ENCODE results near the gene VPS37B. TPM values are rescaled to one million over a fixed set of nuclear protein-coding genes. Genes with fewer than 3 reads are reported as not detected.

Gene VPS37B
- total and polyA plus RNA-seq, 5 donors: 17.9 to 22.2 (median 19.3) TPM

- H3K27me3 ChIP-seq (ENCODE audit: control insufficient read depth, insufficient read depth): no peaks in the 10 kb centered on the region
- H3K4me1 ChIP-seq (ENCODE audit: control insufficient read depth, insufficient read depth, low read length): peaks cover 10% of the 10 kb centered on the region
- H3K27ac ChIP-seq (ENCODE audit: low read length): peak overlapping the region; percentile 8
- H3K4me3 ChIP-seq (ENCODE audit: low read length): no peak overlapping the region
- ATAC-seq (peak; percentile 38 to 69), DNase-seq (peak in 2 of 3 donors; percentile 82 to 84)
- intact Hi-C loops (cut with DNase I): no loop called here
- no peaks in the 10 kb centered on the region for H3K9me3 ChIP-seq (ENCODE audit: control insufficient read depth, low read length)
- WGBS: 65% methylated on average over 26 of the region's 26 CpGs
These were observed 46.4 kb downstream of the VPS37B start for GRCh38 chr12:122849352-122850047.

- H3K27ac ChIP-seq (ENCODE audit: low read length): no peak overlapping the region
- DNase-seq: peak in 2 of 3 donors; percentile 32 to 40
These were observed 47.2 kb downstream of the VPS37B start for GRCh38 chr12:122848471-122849351.

GRCh38 chr12:122847921-122848421, 48.0 kb downstream of the VPS37B start:
- H3K9me3 ChIP-seq (ENCODE audit: control insufficient read depth, low read length): no peaks in the 10 kb centered on the region
- H3K4me1 ChIP-seq (ENCODE audit: control insufficient read depth, insufficient read depth, low read length): peaks cover 8% of the 10 kb centered on the region
- no peak overlapping the region for H3K4me3 ChIP-seq (ENCODE audit: low read length)
- ATAC-seq: no peak
- DNase-seq: no peak
- intact Hi-C loops (cut with DNase I): no loop called here
- no peak overlapping the region for H3K27ac ChIP-seq (ENCODE audit: low read length)
- H3K27me3 ChIP-seq (ENCODE audit: control insufficient read depth, insufficient read depth): no peaks in the 10 kb centered on the region
- WGBS: 81% methylated on average over 16 of the region's 16 CpGs

More at GRCh38 chr12:122848471-122849351, 47.2 kb downstream of the VPS37B start:
- 86% methylated on average over 36 of the region's 36 CpGs for WGBS
- Histone ChIP-seq H3K4me1 (ENCODE audit: control insufficient read depth, insufficient read depth, low read length) (peaks cover 9% of the 10 kb centered on the region), H3K27me3 (ENCODE audit: control insufficient read depth, insufficient read depth) (no peaks in the 10 kb centered on the region), H3K9me3 (ENCODE audit: control insufficient read depth, low read length) (no peaks in the 10 kb centered on the region), H3K4me3 (ENCODE audit: low read length) (no peak overlapping the region)
- intact Hi-C loops (cut with DNase I): no loop called here
- no peak for ATAC-seq

- Histone ChIP-seq H3K27ac (ENCODE audit: low read length) (no peak overlapping the region), H3K27me3 (ENCODE audit: control insufficient read depth, insufficient read depth) (no peaks in the 10 kb centered on the region), H3K9me3 (ENCODE audit: control insufficient read depth, low read length) (no peaks in the 10 kb centered on the region), H3K4me3 (ENCODE audit: low read length) (no peak overlapping the region), H3K4me1 (ENCODE audit: control insufficient read depth, insufficient read depth, low read length) (peaks cover 11% of the 10 kb centered on the region)
- DNase-seq (peak in 1 of 3 donors; percentile 49), ATAC-seq (no peak)
- intact Hi-C loops (cut with DNase I): no loop called here
- WGBS: 86% methylated on average over 5 of the region's 5 CpGs
These were observed 48.4 kb downstream of the VPS37B start for GRCh38 chr12:122847516-122847836.

- peaks cover 7% of the 10 kb centered on the region for H3K4me1 ChIP-seq (ENCODE audit: control insufficient read depth, insufficient read depth, low read length)
- H3K27me3 ChIP-seq (ENCODE audit: control insufficient read depth, insufficient read depth): no peaks in the 10 kb centered on the region
- 85% methylated on average over 27 of the region's 27 CpGs for WGBS
- DNase-seq (peak in 1 of 3 donors; percentile 43), ATAC-seq (no peak)
- intact Hi-C loops (cut with DNase I): no loop called here
- H3K27ac ChIP-seq (ENCODE audit: low read length): no peak overlapping the region
- no peaks in the 10 kb centered on the region for H3K9me3 ChIP-seq (ENCODE audit: control insufficient read depth, low read length)
- H3K4me3 ChIP-seq (ENCODE audit: low read length): no peak overlapping the region
These were observed 49.1 kb downstream of the VPS37B start for GRCh38 chr12:122846622-122847515.

GRCh38 chr12:122845865-122846621, 49.9 kb downstream of the VPS37B start:
- Histone ChIP-seq H3K9me3 (ENCODE audit: control insufficient read depth, low read length) (no peaks in the 10 kb centered on the region), H3K4me1 (ENCODE audit: control insufficient read depth, insufficient read depth, low read length) (peaks cover 9% of the 10 kb centered on the region), H3K4me3 (ENCODE audit: low read length) (no peak overlapping the region), H3K27ac (ENCODE audit: low read length) (no peak overlapping the region), H3K27me3 (ENCODE audit: control insufficient read depth, insufficient read depth) (no peaks in the 10 kb centered on the region)
- 77% methylated on average over 14 of the region's 14 CpGs for WGBS
- intact Hi-C loops (cut with DNase I): no loop called here
- no peak for ATAC-seq
- DNase-seq: peak in 1 of 3 donors; percentile 49

GRCh38 chr12:122845041-122845864, 50.7 kb downstream of the VPS37B start:
- peak in 1 of 3 donors; percentile 64 for DNase-seq
- H3K27me3 ChIP-seq (ENCODE audit: control insufficient read depth, insufficient read depth): no peaks in the 10 kb centered on the region
- no peak for ATAC-seq
- H3K27ac ChIP-seq (ENCODE audit: low read length): no peak overlapping the region
- WGBS: 79% methylated on average over 30 of the region's 30 CpGs
- H3K9me3 ChIP-seq (ENCODE audit: control insufficient read depth, low read length): no peaks in the 10 kb centered on the region
- intact Hi-C loops (cut with DNase I): no loop called here
- peaks cover 9% of the 10 kb centered on the region for H3K4me1 ChIP-seq (ENCODE audit: control insufficient read depth, insufficient read depth, low read length)
- no peak overlapping the region for H3K4me3 ChIP-seq (ENCODE audit: low read length)

GRCh38 chr12:122844366-122844971, 51.5 kb downstream of the VPS37B start:
- WGBS: 84% methylated on average over 8 of the region's 8 CpGs
- no peaks in the 10 kb centered on the region for H3K9me3 ChIP-seq (ENCODE audit: control insufficient read depth, low read length)
- H3K4me1 ChIP-seq (ENCODE audit: control insufficient read depth, insufficient read depth, low read length): peaks cover 9% of the 10 kb centered on the region
- H3K27ac ChIP-seq (ENCODE audit: low read length): no peak overlapping the region
- ATAC-seq (no peak), DNase-seq (peak in 1 of 3 donors; percentile 50)
- intact Hi-C loops (cut with DNase I): no loop called here
- H3K27me3 ChIP-seq (ENCODE audit: control insufficient read depth, insufficient read depth): no peaks in the 10 kb centered on the region
- no peak overlapping the region for H3K4me3 ChIP-seq (ENCODE audit: low read length)

GRCh38 chr12:122843455-122843854, 52.5 kb downstream of the VPS37B start:
- peak overlapping the region; percentile 87 for H3K27ac ChIP-seq (ENCODE audit: low read length)
- ATAC-seq: no peak
- intact Hi-C loops (cut with DNase I): no loop called here

More at GRCh38 chr12:122843455-122843854, 52.5 kb downstream of the VPS37B start:
- no peaks in the 10 kb centered on the region for H3K9me3 ChIP-seq (ENCODE audit: control insufficient read depth, low read length)
- H3K27me3 ChIP-seq (ENCODE audit: control insufficient read depth, insufficient read depth): no peaks in the 10 kb centered on the region
- no peak for DNase-seq
- H3K4me1 ChIP-seq (ENCODE audit: control insufficient read depth, insufficient read depth, low read length): peaks cover 9% of the 10 kb centered on the region
- WGBS: 93% methylated on average over 8 of the region's 8 CpGs
- H3K4me3 ChIP-seq (ENCODE audit: low read length): no peak overlapping the region
